NCI-H69 (cell line): ENCODE measurements around the gene FBXW4.

Source experiments
- DNase-seq: peaks from one replicate; lab custom pipeline; 2025; lab: John Stamatoyannopoulos, UW

FBXW4 gene, protein sequence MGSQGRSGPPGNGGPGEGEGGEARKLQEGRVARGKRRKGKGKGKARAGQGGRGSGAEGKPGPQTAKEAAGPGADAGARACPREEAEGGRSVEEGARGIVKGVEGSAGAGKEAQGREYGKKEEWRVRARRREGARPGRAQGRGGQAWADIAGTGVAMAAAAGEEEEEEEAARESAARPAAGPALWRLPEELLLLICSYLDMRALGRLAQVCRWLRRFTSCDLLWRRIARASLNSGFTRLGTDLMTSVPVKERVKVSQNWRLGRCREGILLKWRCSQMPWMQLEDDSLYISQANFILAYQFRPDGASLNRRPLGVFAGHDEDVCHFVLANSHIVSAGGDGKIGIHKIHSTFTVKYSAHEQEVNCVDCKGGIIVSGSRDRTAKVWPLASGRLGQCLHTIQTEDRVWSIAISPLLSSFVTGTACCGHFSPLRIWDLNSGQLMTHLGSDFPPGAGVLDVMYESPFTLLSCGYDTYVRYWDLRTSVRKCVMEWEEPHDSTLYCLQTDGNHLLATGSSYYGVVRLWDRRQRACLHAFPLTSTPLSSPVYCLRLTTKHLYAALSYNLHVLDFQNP

GRCh38 chr10:101694674-101695403, at the start of gene FBXW4:
Gene FBXW4, minus strand, starts transcription at chr10:101695170. Its CDS starts 65 bp downstream, at chr10:101695105.
- DNase-seq, result peak; percentile 68

DNA sequence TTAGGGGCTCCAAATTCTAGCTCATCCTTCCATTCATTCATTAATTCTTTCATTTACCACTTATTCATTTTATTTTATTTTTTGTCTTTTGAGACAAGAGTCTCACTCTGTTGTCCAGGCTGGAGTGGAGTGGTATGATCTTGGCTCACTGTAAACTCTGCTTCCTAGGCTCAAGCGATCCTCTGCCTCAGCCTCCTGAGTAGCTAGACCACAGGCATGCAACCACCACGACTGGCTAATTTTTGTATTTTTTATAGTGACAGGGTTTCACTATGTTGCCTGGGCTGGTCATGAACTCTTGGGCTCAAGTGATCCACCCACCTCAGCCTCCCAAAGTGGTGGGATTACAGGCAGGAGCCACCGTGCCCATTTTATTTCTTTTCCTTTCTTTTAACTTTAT, 49.3 kb upstream of the FBXW4 start:
- DNase-seq, result no peak

GRCh38 chr10:101741938-101742337, 47.0 kb upstream of the FBXW4 start:
- DNase-seq, result no peak

DNA sequence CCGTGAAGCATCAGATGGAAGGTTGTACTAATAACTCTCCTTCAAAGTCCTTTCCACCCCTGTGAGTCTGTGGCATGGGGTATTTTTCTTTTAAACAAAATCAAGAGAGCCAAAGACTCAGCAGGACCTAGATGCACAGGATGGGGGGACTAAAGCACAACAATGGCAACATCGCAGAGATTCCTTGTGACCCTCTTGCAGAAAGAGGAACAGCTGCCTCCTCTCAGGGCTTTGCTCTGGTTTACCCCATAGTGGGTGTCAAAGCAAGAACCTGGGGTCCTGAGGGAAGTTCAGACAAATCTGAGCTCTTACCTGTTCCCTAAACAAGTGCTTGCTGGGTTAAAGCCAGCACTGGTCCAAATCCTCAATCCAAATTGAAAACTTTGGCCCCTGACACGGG, 41.7 kb upstream of the FBXW4 start:
- DNase-seq, result no peak

DNA sequence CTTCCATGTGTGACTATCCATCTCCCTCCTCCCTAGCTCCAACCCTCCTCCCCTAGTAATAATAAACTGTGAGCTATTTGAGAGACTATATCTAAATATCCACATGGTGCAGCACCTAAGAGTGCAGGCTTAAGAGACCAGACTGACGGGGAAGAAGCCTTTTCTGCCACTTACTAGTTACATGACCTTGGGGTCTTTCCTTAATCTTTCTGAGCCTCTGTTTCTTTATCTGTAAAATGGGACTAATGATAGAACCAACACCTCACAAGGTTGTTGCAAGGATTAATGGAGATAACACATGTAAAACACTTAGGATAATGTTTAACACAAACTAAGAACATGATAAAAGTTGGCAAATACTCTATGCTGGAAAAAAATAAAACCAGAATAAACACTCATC, 37.1 kb upstream of the FBXW4 start:
- DNase-seq, result no peak

DNA sequence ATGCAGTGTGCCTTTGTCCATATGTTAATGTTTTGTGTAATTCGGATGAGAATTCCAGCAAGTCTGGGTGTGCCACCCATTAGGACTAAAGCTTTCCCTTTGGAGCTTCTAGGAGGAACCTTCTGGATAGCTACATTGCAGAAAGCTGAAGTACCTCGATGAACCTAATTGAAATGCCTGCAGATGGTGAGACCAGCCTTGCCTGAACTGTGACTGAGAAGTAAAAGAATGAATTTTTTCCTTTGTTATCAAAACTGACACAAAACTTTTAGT, 31.1 kb upstream of the FBXW4 start:
- peak; percentile 17 for DNase-seq

GRCh38 chr10:101725296-101726114, 30.5 kb upstream of the FBXW4 start:
- peak; percentile 48 for DNase-seq

DNA sequence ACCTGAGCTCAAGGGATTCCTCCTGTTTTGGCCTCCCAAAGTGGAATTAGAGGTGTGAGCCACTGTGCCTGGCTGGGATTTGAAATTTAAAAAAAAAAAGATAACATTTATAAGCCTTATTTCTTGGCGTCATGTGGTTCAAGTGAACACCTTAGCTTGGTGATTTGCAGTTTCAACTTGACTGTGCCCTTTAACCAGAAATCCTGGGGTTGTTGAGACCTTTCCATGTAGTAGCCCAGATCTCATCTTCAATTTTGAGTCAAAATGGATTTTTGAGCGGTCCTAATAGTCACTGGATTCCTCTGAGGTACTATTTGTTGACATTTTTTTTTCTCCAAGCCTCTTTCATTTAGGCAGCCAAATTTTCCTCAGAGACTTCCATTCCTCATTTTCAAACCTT, 29.5 kb upstream of the FBXW4 start:
- no peak for DNase-seq

DNA sequence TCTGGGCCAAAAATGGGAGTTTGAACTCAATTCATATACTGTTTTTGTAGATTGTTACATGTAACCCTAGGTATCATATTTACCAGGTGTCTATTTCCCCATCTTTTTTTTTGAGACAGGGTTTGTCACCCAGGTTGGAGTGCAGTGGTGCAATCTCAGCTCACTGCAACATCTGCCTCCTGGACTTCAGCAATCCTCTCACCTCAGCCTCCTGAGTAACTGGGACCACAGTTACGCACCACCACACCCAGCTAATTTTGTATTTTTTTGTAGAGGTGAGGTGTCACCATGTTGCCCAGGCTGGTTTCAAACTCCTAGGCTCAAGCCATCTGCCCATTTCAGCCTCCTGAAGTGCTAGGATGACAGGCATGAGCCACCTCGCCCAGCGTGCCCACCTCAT, 28.2 kb upstream of the FBXW4 start:
- no peak for DNase-seq

DNA sequence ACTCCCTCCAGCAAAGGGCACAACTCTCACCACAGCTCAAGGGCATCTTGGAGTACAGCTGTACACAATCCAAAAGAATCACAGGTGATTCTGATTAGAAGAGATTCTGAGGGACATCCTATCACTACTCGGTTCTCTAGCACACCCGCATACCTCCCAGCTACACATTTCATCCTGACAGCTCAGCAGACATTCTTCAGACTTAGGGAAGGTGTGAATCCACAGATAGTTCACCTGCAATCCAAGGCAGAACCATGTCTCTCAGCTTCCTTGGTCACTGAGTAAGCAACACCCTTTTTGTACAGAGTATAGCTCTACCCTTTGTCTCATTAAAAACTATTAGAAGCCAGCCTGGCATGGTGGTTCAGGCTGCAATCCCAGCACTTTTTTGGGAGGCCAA, 26.8 kb upstream of the FBXW4 start:
- DNase-seq, result no peak

DNA sequence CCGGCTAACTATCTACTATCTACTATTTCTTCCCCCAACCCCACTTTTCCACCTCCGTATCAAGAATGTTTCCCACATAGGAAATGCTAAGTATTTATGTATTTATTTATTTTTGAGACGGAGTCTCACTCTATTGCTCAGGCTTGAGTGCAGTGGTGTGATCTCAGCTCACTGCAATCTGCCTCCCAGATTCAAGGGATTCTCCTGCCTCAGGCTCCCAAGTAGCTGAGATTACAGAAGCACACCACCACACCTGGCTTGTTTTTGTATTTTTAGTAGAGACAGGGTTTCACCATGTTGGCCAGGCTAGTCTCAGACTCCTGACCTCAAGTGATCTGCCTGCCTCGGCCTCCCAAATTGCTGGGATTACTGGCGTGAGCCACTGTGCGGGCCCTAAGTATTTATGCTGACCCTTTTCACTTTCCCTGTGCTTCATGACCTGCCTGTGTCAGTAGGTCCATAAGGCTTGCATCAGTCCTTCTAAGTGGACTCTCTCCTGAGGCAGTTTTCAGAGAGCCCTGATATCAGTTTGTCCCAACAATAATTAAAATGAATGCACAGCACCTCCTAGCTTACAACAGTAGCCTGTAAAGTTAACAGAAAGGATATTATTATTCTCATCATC, 25.7 kb upstream of the FBXW4 start:
- no peak for DNase-seq

DNA sequence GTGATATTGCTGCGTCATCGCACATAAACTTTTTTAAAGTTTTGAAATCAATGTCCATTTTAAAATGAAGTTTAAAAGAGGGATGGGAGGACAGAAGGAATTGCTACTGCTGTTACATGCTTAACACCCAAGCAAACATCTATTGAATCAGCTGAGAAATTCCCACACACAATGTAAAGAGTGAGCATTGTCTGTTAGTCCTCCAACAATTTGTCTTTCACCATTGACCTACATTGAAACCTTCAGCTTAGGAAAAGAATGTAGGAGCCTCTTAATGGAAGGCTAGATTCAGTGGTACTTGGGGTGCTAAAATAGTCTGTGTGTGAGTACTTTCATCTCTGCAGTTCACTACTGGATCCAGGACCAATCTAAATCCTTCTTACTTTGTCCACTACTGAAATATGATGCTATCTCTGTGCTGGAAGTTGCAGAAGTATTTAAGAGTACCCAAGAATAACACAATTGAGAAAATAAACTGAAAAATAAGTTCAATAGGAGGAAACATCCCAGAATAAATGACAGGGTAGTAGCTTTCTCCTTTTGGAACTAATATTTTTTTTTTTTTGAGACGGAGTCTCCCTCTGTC, 23.8 kb upstream of the FBXW4 start:
- DNase-seq, result no peak

GRCh38 chr10:101716891-101717659, 22.1 kb upstream of the FBXW4 start:
- peak; percentile 62 for DNase-seq

DNA sequence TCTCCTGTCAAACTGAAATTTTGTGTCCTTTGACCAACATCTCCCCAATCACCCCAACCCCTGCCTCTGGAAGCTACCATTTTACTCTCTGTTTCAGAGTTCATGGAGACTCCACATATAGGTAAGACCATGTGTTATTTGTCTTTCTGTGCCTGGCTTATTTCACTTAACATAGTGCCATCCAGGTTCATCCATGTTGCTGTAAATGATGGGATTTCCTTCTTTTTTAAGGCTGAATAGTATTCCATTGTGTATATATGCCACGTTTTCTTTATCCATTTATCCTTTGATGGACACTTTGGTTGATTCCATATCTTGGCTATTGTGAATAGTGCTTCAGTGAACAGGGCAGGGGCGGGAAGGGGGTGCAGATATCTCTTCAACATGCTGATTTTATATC, 18.0 kb upstream of the FBXW4 start:
- no peak for DNase-seq

DNA sequence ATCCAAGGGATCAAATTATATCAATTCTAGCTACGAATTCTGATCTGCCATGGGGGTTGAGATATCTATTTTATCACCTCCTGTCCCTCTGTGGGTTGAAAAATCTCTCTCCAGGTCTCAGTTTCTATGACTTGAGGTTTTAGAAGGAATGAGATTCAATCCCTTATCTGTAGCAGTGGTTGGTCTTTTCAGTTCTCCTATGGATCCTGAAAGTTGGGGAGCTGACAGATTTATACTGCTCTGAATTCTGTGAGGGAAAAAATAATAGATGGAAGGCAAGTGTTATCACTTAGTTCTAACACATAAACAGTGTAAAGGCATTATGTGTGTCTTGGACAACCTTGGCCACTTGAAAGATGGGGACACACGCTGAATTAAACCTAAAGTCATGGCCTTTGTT, 15.8 kb upstream of the FBXW4 start:
- no peak for DNase-seq

DNA sequence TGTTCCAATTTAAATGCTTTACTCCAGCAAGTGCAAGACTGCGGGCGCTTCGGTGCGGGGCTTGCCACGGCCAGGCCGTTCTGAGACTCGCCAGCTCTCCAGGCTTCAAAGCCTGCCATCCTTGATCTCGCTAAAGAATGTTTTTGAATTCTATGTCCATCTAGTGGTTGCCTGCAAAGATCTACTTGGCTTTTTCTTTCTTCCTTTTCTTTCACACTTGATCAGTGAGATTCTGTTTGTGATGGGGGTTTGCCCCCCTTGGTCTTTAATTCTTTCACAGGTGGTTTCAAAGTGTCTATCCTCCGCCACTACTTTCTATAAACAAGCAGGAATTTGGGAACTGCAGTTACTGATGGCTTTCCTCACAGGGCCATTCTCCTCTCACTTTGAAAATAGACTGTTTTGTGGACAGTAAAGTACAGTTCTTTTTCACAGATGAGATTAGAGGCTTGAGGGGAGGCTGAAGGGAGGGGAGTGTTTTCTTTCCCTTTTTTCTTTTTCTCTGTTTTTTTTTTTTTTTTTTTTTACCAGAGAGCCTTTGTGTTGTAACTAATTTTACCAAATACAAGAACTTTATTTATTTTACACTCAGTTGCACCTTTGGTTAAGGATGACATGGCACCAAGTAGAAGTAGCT, 15.2 kb upstream of the FBXW4 start:
- DNase-seq, result no peak

DNA sequence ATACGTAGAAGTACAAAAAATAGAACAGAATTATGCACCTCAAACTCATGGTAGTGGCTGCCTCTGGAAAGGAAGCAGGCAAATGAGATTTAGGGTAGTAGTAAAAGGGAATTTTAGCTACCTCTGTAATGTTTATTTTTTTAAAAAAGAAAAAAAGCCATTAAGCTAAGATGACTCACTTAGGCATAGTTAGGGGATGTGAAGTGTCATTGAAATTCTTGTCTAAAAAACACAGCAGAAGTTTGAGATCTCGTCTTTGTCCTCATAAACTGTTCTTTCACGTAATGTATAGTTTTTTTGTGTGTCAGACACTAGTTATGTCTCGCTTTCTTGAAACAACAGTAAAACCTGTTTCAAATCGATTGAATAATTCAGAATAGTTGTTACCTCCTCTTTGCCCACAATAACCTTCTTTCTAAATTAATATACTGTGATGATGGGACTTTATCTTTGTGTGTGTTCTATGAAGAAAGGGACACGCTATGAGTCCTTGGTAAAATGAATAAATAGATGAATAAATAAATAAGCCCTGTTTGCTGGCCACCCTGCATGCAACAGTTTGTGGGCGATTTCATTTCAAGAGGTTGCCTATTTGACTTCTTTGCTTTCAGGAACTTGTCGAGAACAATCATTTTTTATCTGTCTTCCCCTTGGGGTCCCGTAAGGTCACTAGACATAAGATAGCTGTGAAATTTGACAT, 14.5 kb upstream of the FBXW4 start:
- no peak for DNase-seq

DNA sequence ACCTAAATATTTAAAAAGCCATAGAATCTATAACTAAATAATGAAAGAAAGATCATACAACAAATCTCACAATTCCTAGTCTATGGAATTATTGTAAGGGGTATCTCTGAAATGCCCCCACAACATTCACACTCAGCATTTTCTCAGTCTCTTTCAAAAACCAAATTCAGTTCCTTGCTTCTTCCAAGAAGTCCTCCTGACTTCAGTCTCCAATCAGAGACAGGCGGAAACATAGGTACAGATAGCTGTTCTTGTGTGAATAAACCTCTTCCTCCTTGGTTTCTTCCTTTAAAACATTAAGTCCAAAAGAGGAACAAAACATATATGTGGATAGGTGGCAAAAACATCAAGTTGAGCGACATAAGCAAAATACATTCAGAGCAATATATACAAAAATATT, 13.9 kb upstream of the FBXW4 start:
- no peak for DNase-seq

- DNase-seq, result no peak
Observed at GRCh38 chr10:101708073-101708472, 13.1 kb upstream of the FBXW4 start.

GRCh38 chr10:101704331-101704730, 9.4 kb upstream of the FBXW4 start:
- DNase-seq, result no peak
